GOT3 (cell line): ENCODE data around the gene P2RX1.
A peak's percentile ranks its signal among the peaks of the same experiment; 100 is the strongest.
"Not testable (repeated sequence)": the region's sequence is repeated elsewhere in the genome, so short reads cannot be mapped to it uniquely, and the experiment has no call there.

Source experiments
- DNase-seq: peaks from one replicate; lab custom pipeline; 2025; ENCODE audit warnings: mixed read lengths; lab: John Stamatoyannopoulos, UW

Gene P2RX1

GRCh38 chr17:3951420-3951819 lies 35.2 kb upstream of the P2RX1 start:
- no peak for DNase-seq

GRCh38 chr17:3951003-3951402 lies 34.7 kb upstream of the P2RX1 start:
- DNase-seq = no peak

- no peak for DNase-seq
Observed at GRCh38 chr17:3950584-3950983, 34.3 kb upstream of the P2RX1 start.

- no peak for DNase-seq
Observed at GRCh38 chr17:3949418-3949817, 33.2 kb upstream of the P2RX1 start.

- not testable (repeated sequence) for DNase-seq
Observed at GRCh38 chr17:3948551-3948950, 32.3 kb upstream of the P2RX1 start.

GRCh38 chr17:3947318-3947810 lies 31.1 kb upstream of the P2RX1 start:
- DNase-seq = no peak

- no peak for DNase-seq
Observed at GRCh38 chr17:3946711-3947235, 30.5 kb upstream of the P2RX1 start.

GRCh38 chr17:3944485-3945388 lies 28.5 kb upstream of the P2RX1 start:
- DNase-seq = peak; percentile 15

- DNase-seq = no peak
Observed at GRCh38 chr17:3943240-3943891, 27.1 kb upstream of the P2RX1 start.

GRCh38 chr17:3940965-3941698 lies 24.9 kb upstream of the P2RX1 start:
- DNase-seq = no peak

GRCh38 chr17:3937359-3937758 lies 21.1 kb upstream of the P2RX1 start:
- DNase-seq = no peak

GRCh38 chr17:3935825-3936355 lies 19.6 kb upstream of the P2RX1 start:
- DNase-seq = no peak

GRCh38 chr17:3935140-3935542 lies 18.9 kb upstream of the P2RX1 start:
- no peak for DNase-seq

GRCh38 chr17:3929764-3930163 lies 13.5 kb upstream of the P2RX1 start:
- no peak for DNase-seq

GRCh38 chr17:3929181-3929580 lies 12.9 kb upstream of the P2RX1 start:
- no peak for DNase-seq

GRCh38 chr17:3928406-3928805 lies 12.1 kb upstream of the P2RX1 start:
- DNase-seq = no peak

- no peak for DNase-seq
Observed at GRCh38 chr17:3927628-3928340, 11.5 kb upstream of the P2RX1 start.

GRCh38 chr17:3926860-3927627 lies 10.8 kb upstream of the P2RX1 start:
- no peak for DNase-seq

- no peak for DNase-seq
Observed at GRCh38 chr17:3925684-3926485, 9.6 kb upstream of the P2RX1 start.
